ENCODE results near the gene KDM5C.

DNA sequence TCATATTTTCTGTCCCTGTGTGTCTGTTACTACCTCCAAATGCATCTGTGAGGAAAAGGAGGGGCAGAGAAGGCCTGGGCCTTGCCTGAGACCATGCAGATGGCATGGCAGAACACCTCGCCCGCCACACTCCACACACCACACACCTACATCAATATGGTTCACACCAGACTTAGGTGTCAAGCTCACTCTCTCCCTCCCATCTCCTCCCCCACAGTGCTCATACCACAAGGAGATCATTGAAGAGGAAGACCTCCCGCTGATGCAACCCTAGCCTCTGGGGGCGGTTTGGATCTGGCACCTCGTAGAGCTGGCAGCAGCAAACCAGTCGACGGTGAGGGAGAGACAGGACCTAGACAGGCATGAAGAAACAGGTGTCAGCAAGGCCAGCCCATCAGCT, 16.6 kb upstream of the KDM5C start:
- TF ChIP-seq POLR2A (IDR thresholded peaks at IDR 0.05; ENCODE audit: low read depth, low read length) (no peak), RCOR1 (IDR thresholded peaks at IDR 0.05; ENCODE audit: insufficient replicate concordance, low read length) (no peak)
- TF ChIP-seq, protein P1, sequence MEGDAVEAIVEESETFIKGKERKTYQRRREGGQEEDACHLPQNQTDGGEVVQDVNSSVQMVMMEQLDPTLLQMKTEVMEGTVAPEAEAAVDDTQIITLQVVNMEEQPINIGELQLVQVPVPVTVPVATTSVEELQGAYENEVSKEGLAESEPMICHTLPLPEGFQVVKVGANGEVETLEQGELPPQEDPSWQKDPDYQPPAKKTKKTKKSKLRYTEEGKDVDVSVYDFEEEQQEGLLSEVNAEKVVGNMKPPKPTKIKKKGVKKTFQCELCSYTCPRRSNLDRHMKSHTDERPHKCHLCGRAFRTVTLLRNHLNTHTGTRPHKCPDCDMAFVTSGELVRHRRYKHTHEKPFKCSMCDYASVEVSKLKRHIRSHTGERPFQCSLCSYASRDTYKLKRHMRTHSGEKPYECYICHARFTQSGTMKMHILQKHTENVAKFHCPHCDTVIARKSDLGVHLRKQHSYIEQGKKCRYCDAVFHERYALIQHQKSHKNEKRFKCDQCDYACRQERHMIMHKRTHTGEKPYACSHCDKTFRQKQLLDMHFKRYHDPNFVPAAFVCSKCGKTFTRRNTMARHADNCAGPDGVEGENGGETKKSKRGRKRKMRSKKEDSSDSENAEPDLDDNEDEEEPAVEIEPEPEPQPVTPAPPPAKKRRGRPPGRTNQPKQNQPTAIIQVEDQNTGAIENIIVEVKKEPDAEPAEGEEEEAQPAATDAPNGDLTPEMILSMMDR (conservative IDR thresholded peaks at IDR 0.05; ENCODE audit: low read depth, low read length) = no peak
